Stimulated activated CD8-positive, alpha-beta memory T cell treated with anti-CD3 and anti-CD28 coated beads, Interleukin-4, amount 100 ng/mL, for 1 hour (primary cell): ENCODE data around the gene NTF4.
A peak's percentile ranks its signal among the peaks of the same experiment; 100 is the strongest.

ENCODE experiments used
- DNase-seq, 2 donors: peaks; one replicate each; pipeline ENCODE4 v3.0.0-alpha.2; 2020; ENCODE audit warnings: low read depth in 2 of 2, low spot score in 1 of 2

The NTF4 gene

GRCh38 chr19:49064768-49065611, at the start of gene NTF4:
Gene NTF4 (minus strand): TSS chr19:49064818. CDS start chr19:49061997, 2,821 bp downstream.
- no peak for DNase-seq

- DNase-seq, result peak in 1 of 2 donors; percentile 44
Measured at GRCh38 chr19:49113762-49114629, 49.4 kb upstream of the NTF4 start, which contains the start of gene LIN7B. Gene LIN7B (plus strand): TSS chr19:49114370. CDS start chr19:49114405, 35 bp downstream.

GRCh38 chr19:49111218-49111998, 46.8 kb upstream of the NTF4 start:
- DNase-seq, result no peak

- DNase-seq, result no peak
Measured at GRCh38 chr19:49110567-49110966, 45.9 kb upstream of the NTF4 start.

GRCh38 chr19:49109569-49110233, 45.1 kb upstream of the NTF4 start:
- no peak for DNase-seq

GRCh38 chr19:49109051-49109450, 44.4 kb upstream of the NTF4 start:
- no peak for DNase-seq

- no peak for DNase-seq
Measured at GRCh38 chr19:49107625-49108459, 43.2 kb upstream of the NTF4 start.

- no peak for DNase-seq
Measured at GRCh38 chr19:49106648-49107135, 42.1 kb upstream of the NTF4 start.

- no peak for DNase-seq
Measured at GRCh38 chr19:49104229-49104864, 39.7 kb upstream of the NTF4 start.

- DNase-seq, result no peak
Measured at GRCh38 chr19:49103331-49104085, 38.9 kb upstream of the NTF4 start.

- DNase-seq, result no peak
Measured at GRCh38 chr19:49102303-49102702, 37.7 kb upstream of the NTF4 start.

- DNase-seq, result no peak
Measured at GRCh38 chr19:49101160-49101559, 36.5 kb upstream of the NTF4 start.

- no peak for DNase-seq
Measured at GRCh38 chr19:49098795-49099194, 34.2 kb upstream of the NTF4 start.

GRCh38 chr19:49097453-49098288, 33.1 kb upstream of the NTF4 start:
- peak; percentile 49 to 59 for DNase-seq

- no peak for DNase-seq
Measured at GRCh38 chr19:49094505-49095482, 30.2 kb upstream of the NTF4 start.

GRCh38 chr19:49092686-49093085, 28.1 kb upstream of the NTF4 start:
- DNase-seq, result no peak
